Panc1 (cell line): ENCODE data around the gene U2AF1L4. TPM values are rescaled to one million over a fixed set of nuclear protein-coding genes. Genes with fewer than 3 reads are reported as not detected.

Source experiments
- ATAC-seq: fragments of 200-7000 bp; cut with Tn5 transposase; 2 replicates; pipeline ENCODE4 v1.9.1; 2020; ENCODE audit warnings: mild to moderate bottlenecking, moderate library complexity
- BruUV-seq: library from RNA; stranded (reverse); fragments of 400-500 nt; replicated peaks from 2 replicates; lab custom pipeline; 2021; lab: Mats Ljungman, UMichigan
- CTCF ChIA-PET: fragments of 300-600 bp; sonication (Branson Sonifier 250); formaldehyde crosslinking; loops from one replicate; lab custom pipeline; 2022; ENCODE audit warnings: antibody characterized with exemption; lab: Charles Lee
- POLR2A ChIA-PET: fragments of 300-600 bp; sonication (Branson Sonifier 250); formaldehyde crosslinking; loops from one replicate; lab custom pipeline; 2022; ENCODE audit warnings: antibody characterized with exemption; lab: Charles Lee
- DNase-seq: peaks from one replicate; pipeline ENCODE4 v3.0.0-alpha.2; 2010; ENCODE audit warnings: low read depth, low spot score
- H3K27ac ChIP-seq: 2 replicates; pipeline ENCODE4 v1.5.1; 2011; ENCODE audit warnings: mild to moderate bottlenecking, low read length, inconsistent platforms
- H3K27me3 ChIP-seq: fragments of 200-500 bp; sonication (Bioruptor generic); 2 replicates; pipeline ENCODE4 v1.6.0; 2014; ENCODE audit warnings: low read length, inconsistent platforms; ENCODE audit not compliant: control insufficient read depth, insufficient read depth
- H3K36me3 ChIP-seq: fragments of 200-500 bp; sonication (Bioruptor generic); 2 replicates; pipeline ENCODE4 v1.5.1; 2014; ENCODE audit warnings: inconsistent platforms, mild to moderate bottlenecking, low read length, moderate library complexity; ENCODE audit not compliant: control insufficient read depth, insufficient read depth
- H3K4me1 ChIP-seq: 2 replicates; pipeline ENCODE4 v1.5.1; 2011; ENCODE audit warnings: inconsistent platforms, mild to moderate bottlenecking, low read length, moderate library complexity; ENCODE audit not compliant: control insufficient read depth, insufficient read depth
- H3K4me3 ChIP-seq, 2 experiments: 2 replicates each; pipeline ENCODE4 v1.5.1; 2011 to 2012; ENCODE audit warnings: low read depth in 2 of 2, low read length in 2 of 2, mild to moderate bottlenecking in 2 of 2, inconsistent platforms in 1 of 2, moderate library complexity in 1 of 2
- H3K9me3 ChIP-seq: fragments of 200-500 bp; sonication (Bioruptor generic); 2 replicates; pipeline ENCODE4 v1.5.1; 2014; ENCODE audit warnings: low read depth, mild to moderate bottlenecking, inconsistent platforms, low read length, moderate library complexity; ENCODE audit not compliant: control insufficient read depth, insufficient read depth
- CTCF ChIP-seq: fragments of 450-650 bp; IDR thresholded peaks from 2 replicates; pipeline ENCODE4 v1.5.1; 2017; ENCODE audit warnings: mild to moderate bottlenecking
- POLR2AphosphoS5 ChIP-seq: IDR thresholded peaks from 2 replicates; pipeline ENCODE4 v1.6.1; 2012; ENCODE audit warnings: mild to moderate bottlenecking, low read depth, low read length, moderate library complexity
- REST ChIP-seq, 2 experiments: IDR thresholded peaks; 2 replicates each; pipeline ENCODE4 v1.6.1; 2011 to 2012; ENCODE audit warnings: low read depth in 2 of 2, control low read depth in 1 of 2, low read length in 1 of 2, mild to moderate bottlenecking in 1 of 2, moderate library complexity in 1 of 2; ENCODE audit not compliant: insufficient read depth in 1 of 2
- SIN3A ChIP-seq: IDR thresholded peaks from 2 replicates; pipeline ENCODE4 v1.6.1; 2012; ENCODE audit warnings: low read depth, mild to moderate bottlenecking, low read length, moderate library complexity, borderline replicate concordance; ENCODE audit not compliant: insufficient read depth
- TCF7L2 ChIP-seq: IDR thresholded peaks from 2 replicates; pipeline ENCODE4 v1.6.1; 2011; ENCODE audit warnings: mild to moderate bottlenecking, low read depth, low read length, inconsistent platforms
- in situ Hi-C: cut with HindIII; loops from 2 replicates; pipeline ENCODE4 v1.10.0; 2016; ENCODE audit warnings: low sequenced_read_pairs, low pct_unique_long_range_greater_than_20kb
- intact Hi-C: fragments of 100-400 bp; cut with micrococcal nuclease; formaldehyde crosslinking; loops from one replicate; pipeline ENCODE4 v1.10.0; 2022; ENCODE audit not compliant: unreplicated experiment
- total RNA-seq: library from RNA; stranded (reverse); gene quantifications from one replicate; pipeline ENCODE4 v1.2.1, GENCODE V29; 2021; ENCODE audit not compliant: unreplicated experiment

The U2AF1L4 gene
- total RNA-seq, 1 experiment from 2014 or later = 29.8 TPM

- peak overlapping the region; percentile 73 to 87 for H3K4me3 ChIP-seq
- no peaks in the 10 kb centered on the region; the same call in 1 of the 2 replicates for H3K36me3 ChIP-seq
- no peaks in the 10 kb centered on the region for H3K9me3 ChIP-seq
- in situ Hi-C loops = no loop called here
- ChIA-PET CTCF (interaction anchor here (0.6 kb wide), 1 partner anchor 22 kb away, joined by 3 read pairs; no protein-coding TSS in a partner anchor), POLR2A (no interaction called here)
- BruUV-seq = TSS peak; percentile 65
- H3K27ac ChIP-seq = peak overlapping the region; percentile 89
- peaks cover 16% of the 10 kb centered on the region for H3K4me1 ChIP-seq
- intact Hi-C loops = loop anchor here (2.0 to 10.0 kb wide), 2 partner anchors 21 to 161 kb away; no protein-coding TSS in a partner anchor
- no peaks in the 10 kb centered on the region for H3K27me3 ChIP-seq
- DNase-seq (no peak), ATAC-seq (peak; percentile 50)
- TF ChIP-seq TCF7L2 (no peak), CTCF (no peak), POLR2AphosphoS5 (no peak), SIN3A (no peak), REST (IDR thresholded peaks at IDR 0.05; ENCODE audit: insufficient read depth in 1 of 2, low read depth in 2 of 2, low read length in 1 of 2) (0 out of 4 replicates have a peak, but pooled peaks of 1 of the 2 experiments have one; percentile 15)
Observed at GRCh38 chr19:35715981-35716800, 29.0 kb downstream of the U2AF1L4 start.

- no peaks in the 10 kb centered on the region for H3K9me3 ChIP-seq
- intact Hi-C loops = loop anchor here (10.0 kb wide), 1 partner anchor 161 kb away; no protein-coding TSS in a partner anchor
- DNase-seq (no peak), ATAC-seq (no peak)
- peaks cover 19% of the 10 kb centered on the region for H3K4me1 ChIP-seq
- no peak for TF ChIP-seq TCF7L2
- no peak for TF ChIP-seq SIN3A
- TF ChIP-seq POLR2AphosphoS5 = no peak
- TF ChIP-seq REST (IDR thresholded peaks at IDR 0.05; ENCODE audit: insufficient read depth in 1 of 2, low read depth in 2 of 2, low read length in 1 of 2) = no peak
- no peaks in the 10 kb centered on the region; the same call in 1 of the 2 replicates for H3K36me3 ChIP-seq
- ChIA-PET CTCF (no interaction called here), POLR2A (no interaction called here)
- no peaks in the 10 kb centered on the region for H3K27me3 ChIP-seq
- H3K4me3 ChIP-seq = peak overlapping the region in 1 of 2 experiments; percentile 73; a peak in 1 of 4 replicates
- H3K27ac ChIP-seq = no peak overlapping the region
- no TSS peak for BruUV-seq
- in situ Hi-C loops = no loop called here
Observed at GRCh38 chr19:35715355-35715809, 29.8 kb downstream of the U2AF1L4 start.
